HG03045 (cell line): Measurements from ENCODE around the gene PTCH1.

ENCODE experiments used
- ATAC-seq: cut with Tn5 transposase; IDR thresholded peaks from one replicate; pipeline ENCODE4 v1.9.1; 2021; ENCODE audit warnings: mild to moderate bottlenecking, moderate library complexity; ENCODE audit not compliant: unreplicated experiment

Gene PTCH1

GRCh38 chr9:95499046-95499676, 17.6 kb downstream of the PTCH1 start:
- no peak for ATAC-seq

- ATAC-seq: no peak
Observed at GRCh38 chr9:95498641-95499040, 18.1 kb downstream of the PTCH1 start.

GRCh38 chr9:95497772-95498171, 19.0 kb downstream of the PTCH1 start:
- ATAC-seq: no peak

GRCh38 chr9:95496687-95497086, 20.1 kb downstream of the PTCH1 start:
- no peak for ATAC-seq

GRCh38 chr9:95495961-95496360, 20.8 kb downstream of the PTCH1 start:
- ATAC-seq: no peak

GRCh38 chr9:95495529-95495928, 21.2 kb downstream of the PTCH1 start:
- ATAC-seq: no peak

GRCh38 chr9:95494416-95495371, 22.1 kb downstream of the PTCH1 start:
- peak; percentile 94 for ATAC-seq

- ATAC-seq: peak; percentile 47
Observed at GRCh38 chr9:95494022-95494415, 22.8 kb downstream of the PTCH1 start.

- ATAC-seq: no peak
Observed at GRCh38 chr9:95493402-95493801, 23.4 kb downstream of the PTCH1 start.

GRCh38 chr9:95491543-95492320, 25.0 kb downstream of the PTCH1 start:
- ATAC-seq: no peak

- ATAC-seq: no peak
Observed at GRCh38 chr9:95488954-95489353, 27.8 kb downstream of the PTCH1 start.

- ATAC-seq: no peak
Observed at GRCh38 chr9:95486318-95486717, 30.5 kb downstream of the PTCH1 start.

- ATAC-seq: no peak
Observed at GRCh38 chr9:95484225-95484624, 32.5 kb downstream of the PTCH1 start.

GRCh38 chr9:95483431-95483830, 33.3 kb downstream of the PTCH1 start:
- no peak for ATAC-seq

GRCh38 chr9:95482621-95483020, 34.1 kb downstream of the PTCH1 start:
- no peak for ATAC-seq

GRCh38 chr9:95481000-95481399, 35.8 kb downstream of the PTCH1 start:
- no peak for ATAC-seq

- no peak for ATAC-seq
Observed at GRCh38 chr9:95480346-95480745, 36.4 kb downstream of the PTCH1 start.

GRCh38 chr9:95479330-95479729, 37.4 kb downstream of the PTCH1 start:
- no peak for ATAC-seq

GRCh38 chr9:95478335-95478734, 38.4 kb downstream of the PTCH1 start:
- ATAC-seq: no peak

GRCh38 chr9:95477885-95478284, 38.9 kb downstream of the PTCH1 start:
- ATAC-seq: no peak

- no peak for ATAC-seq
Observed at GRCh38 chr9:95477441-95477840, 39.3 kb downstream of the PTCH1 start.
